ENCODE data around the gene OR2AG2.

OR2AG2 gene

GRCh38 chr11:6738590-6738989 lies 33.2 kb downstream of the OR2AG2 start:
- no peak for DNase-seq

DNA sequence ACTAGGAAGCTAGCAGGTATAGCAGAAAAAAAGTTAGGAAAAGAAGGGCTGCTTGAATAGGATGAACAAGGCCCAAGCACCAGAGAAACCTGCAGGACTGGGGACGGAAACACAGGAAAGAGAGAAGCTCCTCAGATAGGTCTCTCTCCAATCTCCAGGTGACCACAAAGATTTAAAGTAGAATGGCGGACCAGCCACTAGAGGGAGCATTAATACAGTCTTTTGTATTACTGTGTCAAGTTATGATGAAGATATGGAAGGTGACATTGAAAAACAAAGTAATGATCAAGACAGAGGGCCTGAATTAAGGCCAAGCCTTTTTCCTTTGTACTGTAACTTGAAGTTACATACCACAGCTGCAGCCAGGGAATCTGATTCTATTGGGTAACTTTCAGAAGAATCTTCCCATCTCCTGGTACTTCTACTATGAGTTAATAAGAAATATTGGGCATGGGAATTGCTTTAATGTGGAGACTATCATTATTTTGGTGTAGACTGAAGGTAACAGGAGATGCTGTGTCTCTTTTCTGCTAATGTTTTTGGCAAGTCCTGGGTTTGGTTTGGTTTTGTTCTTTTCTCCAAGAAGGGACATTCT lies 33.8 kb downstream of the OR2AG2 start:
- DNase-seq = peak; percentile 42

GRCh38 chr11:6736495-6737121 lies 35.2 kb downstream of the OR2AG2 start:
- no peak for DNase-seq

- DNase-seq = no peak
Observed at GRCh38 chr11:6735306-6735705, 36.5 kb downstream of the OR2AG2 start.

DNA sequence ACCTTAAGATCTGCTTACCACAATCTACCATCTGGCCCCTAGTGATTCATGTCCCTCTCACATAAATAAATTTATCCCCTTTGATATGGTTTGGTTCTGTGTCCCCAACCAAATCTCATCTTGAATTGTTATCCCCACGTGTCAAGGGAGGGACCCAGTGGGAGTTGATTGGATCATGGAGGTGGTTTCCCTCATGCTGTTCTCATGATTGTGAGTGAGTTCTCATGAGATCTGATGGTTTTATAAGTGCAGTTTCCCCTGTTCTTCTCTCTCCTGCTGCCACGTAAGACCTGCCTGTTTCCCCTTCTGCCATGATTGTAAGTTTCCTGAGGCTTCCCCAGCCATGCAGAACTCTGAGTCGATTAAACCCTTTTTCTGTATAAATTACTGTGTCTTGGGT lies 37.2 kb downstream of the OR2AG2 start:
- DNase-seq = no peak

- DNase-seq = no peak
Observed at GRCh38 chr11:6733326-6734275, 38.2 kb downstream of the OR2AG2 start.

GRCh38 chr11:6727971-6728760 lies 43.6 kb downstream of the OR2AG2 start:
- no peak for DNase-seq

DNA sequence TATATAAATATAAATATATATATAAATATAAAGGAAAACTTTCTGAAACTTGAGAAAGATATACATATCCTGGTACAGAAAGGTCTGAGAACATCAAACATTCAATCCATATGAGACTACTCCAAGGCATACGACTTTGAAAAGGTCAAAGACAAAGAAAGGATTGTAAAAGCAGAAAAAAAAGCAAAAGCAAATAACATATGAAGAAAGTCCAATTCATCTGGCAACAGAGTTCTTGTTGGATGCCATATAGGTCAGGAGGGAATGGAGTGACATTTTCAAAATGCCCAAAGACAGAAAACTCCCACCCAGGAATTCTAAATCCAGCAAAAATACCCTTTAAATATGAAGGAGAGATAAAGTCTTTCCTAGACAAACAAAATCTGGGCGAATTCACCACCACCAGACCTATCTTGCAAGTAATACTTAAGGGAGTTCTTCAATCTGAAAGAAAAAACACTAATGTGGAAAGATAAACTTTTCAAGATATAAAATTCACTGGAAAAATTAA lies 46.3 kb downstream of the OR2AG2 start:
- DNase-seq = no peak

- no peak for DNase-seq
Observed at GRCh38 chr11:6724013-6724412, 47.8 kb downstream of the OR2AG2 start.

- DNase-seq = no peak
Observed at GRCh38 chr11:6721343-6721742, 50.4 kb downstream of the OR2AG2 start.

GRCh38 chr11:6719576-6719975 lies 52.2 kb downstream of the OR2AG2 start:
- no peak for DNase-seq

DNA sequence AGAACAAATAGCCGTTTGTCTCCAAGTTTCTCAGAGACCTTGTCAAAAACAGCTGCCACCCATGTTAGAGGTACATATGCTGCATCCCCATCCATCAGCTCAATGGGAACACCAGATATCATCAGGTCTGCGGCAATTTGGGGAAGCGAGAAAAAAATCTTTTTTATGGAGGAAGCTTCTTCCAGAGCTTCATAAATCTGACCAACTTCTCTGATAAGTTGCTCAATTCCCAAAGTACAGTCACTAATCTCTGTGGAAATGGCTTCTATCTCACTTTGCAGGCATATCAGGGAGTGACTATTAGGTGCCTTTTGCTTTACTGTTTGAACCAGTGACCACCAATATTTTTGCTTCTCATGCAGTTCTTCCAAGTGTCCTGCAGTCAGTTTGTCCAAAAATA lies 54.4 kb downstream of the OR2AG2 start:
- no peak for DNase-seq
